Astrocyte (in vitro differentiated cells and primary cell): ENCODE results near the gene ABCC12. TPM values are rescaled to one million over a fixed set of nuclear protein-coding genes. Genes with fewer than 3 reads are reported as not detected.

Experiments
- DNase-seq: peaks from one replicate; pipeline ENCODE4 v3.0.0-alpha.2; 2010; ENCODE audit warnings: low read depth
- FAIRE-seq: peaks from 2 replicates; lab custom pipeline; 2011; peaks lifted over from hg19 to GRCh38; lab: Jason Lieb, UNC
- H2AFZ ChIP-seq: 2 replicates; pipeline ENCODE4 v1.6.0; 2012; ENCODE audit warnings: low read depth, low read length, inconsistent platforms
- H3K27ac ChIP-seq: 2 replicates; pipeline ENCODE4 v1.5.1; 2011; ENCODE audit warnings: low read depth, low read length, inconsistent platforms
- H3K27me3 ChIP-seq: 2 replicates; pipeline ENCODE4 v1.6.0; 2011; ENCODE audit warnings: low read length, inconsistent platforms; ENCODE audit not compliant: insufficient read depth
- H3K36me3 ChIP-seq: 2 replicates; pipeline ENCODE4 v1.5.1; 2011; ENCODE audit warnings: low read length, inconsistent platforms; ENCODE audit not compliant: insufficient read depth
- H3K4me1 ChIP-seq: 2 replicates; pipeline ENCODE4 v1.5.1; 2011; ENCODE audit warnings: low read length, inconsistent platforms; ENCODE audit not compliant: insufficient read depth
- H3K4me2 ChIP-seq: 2 replicates; pipeline ENCODE4 v1.6.0; 2012; ENCODE audit warnings: low read length, inconsistent platforms
- H3K4me3 ChIP-seq: 2 replicates; pipeline ENCODE4 v1.5.1; 2011; ENCODE audit warnings: low read depth, mild to moderate bottlenecking, low read length, inconsistent platforms; ENCODE audit not compliant: insufficient read depth
- H3K79me2 ChIP-seq: 2 replicates; pipeline ENCODE4 v1.6.0; 2012; ENCODE audit warnings: mild to moderate bottlenecking, low read length, inconsistent platforms; ENCODE audit not compliant: insufficient read depth
- H3K9ac ChIP-seq: 2 replicates; pipeline ENCODE4 v1.6.0; 2012; ENCODE audit warnings: mild to moderate bottlenecking, low read length, inconsistent platforms
- H3K9me3 ChIP-seq: 2 replicates; pipeline ENCODE4 v1.5.1; 2012; ENCODE audit warnings: low read depth, mild to moderate bottlenecking, low read length, inconsistent platforms; ENCODE audit not compliant: insufficient read depth
- H4K20me1 ChIP-seq: 2 replicates; pipeline ENCODE4 v1.6.0; 2012; ENCODE audit warnings: low read length, inconsistent platforms; ENCODE audit not compliant: insufficient read depth
- H3K27ac Mint-ChIP-seq: one replicate; pipeline ENCODE4 v1.8.0; 2021; ENCODE audit warnings: mild to moderate bottlenecking, mixed read lengths; ENCODE audit not compliant: unreplicated experiment
- H3K27me3 Mint-ChIP-seq: one replicate; pipeline ENCODE4 v1.8.0; 2021; ENCODE audit warnings: low read depth, mixed read lengths; ENCODE audit not compliant: unreplicated experiment
- H3K36me3 Mint-ChIP-seq: one replicate; pipeline ENCODE4 v1.8.0; 2021; ENCODE audit warnings: low read depth, mixed read lengths; ENCODE audit not compliant: unreplicated experiment
- H3K4me1 Mint-ChIP-seq: one replicate; pipeline ENCODE4 v1.8.0; 2021; ENCODE audit warnings: low read depth, mixed read lengths; ENCODE audit not compliant: unreplicated experiment
- H3K4me3 Mint-ChIP-seq: one replicate; pipeline ENCODE4 v1.8.0; 2021; ENCODE audit warnings: mild to moderate bottlenecking, moderate library complexity, mixed read lengths; ENCODE audit not compliant: unreplicated experiment
- H3K9me3 Mint-ChIP-seq: one replicate; pipeline ENCODE4 v1.8.0; 2021; ENCODE audit warnings: mild to moderate bottlenecking, mixed read lengths; ENCODE audit not compliant: unreplicated experiment
- CTCF ChIP-seq: IDR thresholded peaks from 2 replicates; pipeline ENCODE4 v1.5.1; 2011; ENCODE audit warnings: low read depth, mild to moderate bottlenecking, inconsistent platforms, low read length, moderate library complexity; ENCODE audit not compliant: insufficient read depth
- EZH2 ChIP-seq: IDR thresholded peaks from 2 replicates; pipeline ENCODE4 v1.6.1; 2012; ENCODE audit warnings: mild to moderate bottlenecking, low read length, inconsistent platforms; ENCODE audit not compliant: insufficient read depth
- total RNA-seq: library from RNA; stranded (reverse); gene quantifications from 2 replicates; pipeline ENCODE4 v1.2.1, GENCODE V29; 2021

ABCC12 gene
- total RNA-seq, 1 donor from 2014 or later: not detected

- H4K20me1 ChIP-seq: no peaks in the 10 kb centered on the region
- H3K4me2 ChIP-seq: no peak overlapping the region
- no peaks in the 10 kb centered on the region for H3K9me3 Mint-ChIP-seq
- no peaks in the 10 kb centered on the region for H3K9me3 ChIP-seq
- no peaks in the 10 kb centered on the region for H3K27me3 ChIP-seq
- FAIRE-seq (no peak), DNase-seq (peak; percentile 37)
- no peak overlapping the region for H3K4me3 Mint-ChIP-seq
- H3K27ac Mint-ChIP-seq: no peak overlapping the region
- H3K9ac ChIP-seq: no peak overlapping the region
- peaks cover 15% of the 10 kb centered on the region for H3K27me3 Mint-ChIP-seq
- H3K36me3 ChIP-seq: no peaks in the 10 kb centered on the region
- no peaks in the 10 kb centered on the region for H3K79me2 ChIP-seq
- no peaks in the 10 kb centered on the region for H3K36me3 Mint-ChIP-seq
- H3K4me1 Mint-ChIP-seq: peaks cover 7% of the 10 kb centered on the region
- H3K4me1 ChIP-seq: no peaks in the 10 kb centered on the region
- H3K27ac ChIP-seq: no peak overlapping the region
- H3K4me3 ChIP-seq: no peak overlapping the region
- no peak overlapping the region for H2AFZ ChIP-seq
- TF ChIP-seq CTCF (no peak), EZH2 (no peak)
Observed at GRCh38 chr16:48136547-48137360, 19.0 kb downstream of the ABCC12 start.

- peaks cover 7% of the 10 kb centered on the region for H3K4me1 Mint-ChIP-seq
Observed at GRCh38 chr16:48133455-48134211, 22.2 kb downstream of the ABCC12 start.

More at GRCh38 chr16:48133455-48134211, 22.2 kb downstream of the ABCC12 start:
- no peaks in the 10 kb centered on the region for H4K20me1 ChIP-seq
- no peaks in the 10 kb centered on the region for H3K27me3 ChIP-seq
- no peaks in the 10 kb centered on the region for H3K9me3 ChIP-seq
- FAIRE-seq (no peak), DNase-seq (no peak)
- Mint-ChIP-seq H3K9me3 (no peaks in the 10 kb centered on the region), H3K36me3 (no peaks in the 10 kb centered on the region), H3K4me3 (no peak overlapping the region), H3K27me3 (peaks cover 13% of the 10 kb centered on the region), H3K27ac (no peak overlapping the region)
- H3K36me3 ChIP-seq: no peaks in the 10 kb centered on the region
- H3K4me2 ChIP-seq: no peak overlapping the region
- H3K4me1 ChIP-seq: no peaks in the 10 kb centered on the region
- TF ChIP-seq EZH2: no peak
- no peak for TF ChIP-seq CTCF
- H3K4me3 ChIP-seq: no peak overlapping the region
- H3K79me2 ChIP-seq: no peaks in the 10 kb centered on the region
- no peak overlapping the region for H3K27ac ChIP-seq
- H2AFZ ChIP-seq: no peak overlapping the region
- no peak overlapping the region for H3K9ac ChIP-seq
